ENCODE results near the gene MC3R.

The MC3R gene

GRCh38 chr20:56247954-56248782 is at the start of gene MC3R:
TSS of gene MC3R (plus strand) at chr20:56248732. CDS start at chr20:56248844, 112 bp downstream.
- H3K4me3 ChIP-seq (ENCODE audit: low read depth, low read length): no peak within 1 kb of the TSS
- peak; percentile 23; the same call in 1 of the 2 replicates for TF ChIP-seq CTCF (IDR thresholded peaks at IDR 0.05; ENCODE audit: low read depth, low read length)

- H3K4me3 ChIP-seq (ENCODE audit: low read depth, low read length): no peak overlapping the region
- no peak; the same call in 1 of the 2 replicates for TF ChIP-seq CTCF (IDR thresholded peaks at IDR 0.05; ENCODE audit: low read depth, low read length)
Measured at GRCh38 chr20:56200456-56200855, 48.1 kb upstream of the MC3R start.

GRCh38 chr20:56202493-56203077 is 45.9 kb upstream of the MC3R start:
- TF ChIP-seq CTCF (IDR thresholded peaks at IDR 0.05; ENCODE audit: low read depth, low read length): no peak

GRCh38 chr20:56204206-56204605 is 44.3 kb upstream of the MC3R start:
- H3K4me3 ChIP-seq (ENCODE audit: low read depth, low read length): no peak overlapping the region
- no peak for TF ChIP-seq CTCF (IDR thresholded peaks at IDR 0.05; ENCODE audit: low read depth, low read length)

More at GRCh38 chr20:56202493-56203077, 45.9 kb upstream of the MC3R start:
- H3K4me3 ChIP-seq (ENCODE audit: low read depth, low read length): no peak overlapping the region

- no peak for TF ChIP-seq CTCF (IDR thresholded peaks at IDR 0.05; ENCODE audit: low read depth, low read length)
- no peak overlapping the region for H3K4me3 ChIP-seq (ENCODE audit: low read depth, low read length)
Measured at GRCh38 chr20:56205346-56205745, 43.2 kb upstream of the MC3R start.

- H3K4me3 ChIP-seq (ENCODE audit: low read depth, low read length): no peak overlapping the region
- TF ChIP-seq CTCF (IDR thresholded peaks at IDR 0.05; ENCODE audit: low read depth, low read length): no peak
Measured at GRCh38 chr20:56207656-56208055, 40.9 kb upstream of the MC3R start.

- no peak overlapping the region for H3K4me3 ChIP-seq (ENCODE audit: low read depth, low read length)
- no peak for TF ChIP-seq CTCF (IDR thresholded peaks at IDR 0.05; ENCODE audit: low read depth, low read length)
Measured at GRCh38 chr20:56208121-56208520, 40.4 kb upstream of the MC3R start.
